Hepatocyte (in vitro differentiated cells): Measurements from ENCODE around the gene CAMK4.

Experiments
- CTCF ChIP-seq: fragments of 200-600 bp; sonication (generic); IDR thresholded peaks from 2 replicates; pipeline ENCODE4 v1.5.1; 2016; ENCODE audit warnings: antibody characterized with exemption, mild to moderate bottlenecking; ENCODE audit not compliant: poor library complexity
- EZH2 ChIP-seq: fragments of 200-600 bp; sonication (generic); IDR thresholded peaks from 2 replicates; pipeline ENCODE4 v1.6.1; 2016; ENCODE audit warnings: antibody characterized with exemption, mild to moderate bottlenecking, borderline replicate concordance
- EZH2phosphoT487 ChIP-seq: fragments of 200-600 bp; sonication (generic); IDR thresholded peaks from one replicate; pipeline ENCODE4 v1.6.1; 2018; ENCODE audit warnings: antibody characterized with exemption, mild to moderate bottlenecking, low read depth, moderate library complexity; ENCODE audit not compliant: unreplicated experiment, severe bottlenecking

DNA sequence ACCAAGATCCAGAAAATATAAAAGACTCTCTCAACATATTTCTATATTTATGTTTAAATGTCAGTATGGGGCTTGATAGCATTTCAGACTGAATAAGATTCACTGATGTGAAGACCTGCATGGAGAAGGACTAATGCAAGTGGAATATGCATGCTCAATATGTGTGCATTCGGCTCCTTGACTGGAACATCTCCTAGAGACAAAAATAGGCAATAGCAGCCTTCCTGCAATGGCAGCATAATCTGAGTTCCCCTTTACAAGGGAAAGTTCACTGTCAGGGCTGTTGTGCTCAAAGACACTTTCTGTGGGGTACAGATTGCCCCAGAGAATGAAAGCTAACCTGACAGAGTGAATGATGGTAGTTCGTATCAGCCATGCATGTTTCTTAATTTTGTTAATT lies 245.7 kb downstream of the CAMK4 start:
- TF ChIP-seq CTCF (no peak), EZH2 (no peak), EZH2phosphoT487 (no peak)
